ENCODE data around the gene TCEANC2.

The TCEANC2 gene

DNA sequence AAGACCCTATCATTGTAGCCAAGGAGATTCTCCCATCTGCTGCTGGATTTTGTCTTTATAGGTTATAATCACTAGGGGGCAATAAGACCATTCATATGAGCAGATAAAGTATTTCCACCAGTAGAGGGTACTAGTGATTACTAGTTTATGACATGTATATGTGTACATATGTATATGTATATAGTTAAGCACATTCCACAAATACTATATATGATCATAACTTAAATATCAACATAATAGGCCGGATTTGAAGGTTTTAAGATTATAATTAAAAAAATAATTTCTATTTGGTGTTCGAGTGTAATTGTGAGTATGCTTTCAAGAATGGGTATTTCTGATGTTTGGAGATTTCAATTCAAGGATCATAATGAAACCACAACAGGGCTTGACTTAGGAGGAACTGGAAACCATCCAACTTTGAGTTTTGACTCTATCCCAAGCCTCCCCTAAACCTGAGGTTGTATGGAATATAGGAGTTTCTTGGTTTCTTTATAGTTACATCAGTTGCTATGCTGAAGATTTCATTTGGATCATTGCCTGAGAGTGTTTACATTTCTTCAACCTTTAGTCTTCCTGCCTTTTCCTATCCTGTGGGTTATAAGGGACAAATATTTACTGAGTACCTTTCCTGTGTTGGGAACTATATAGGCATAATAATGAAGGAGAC, 16.9 kb downstream of the TCEANC2 start:
- Histone ChIP-seq H3K9me3 (ENCODE audit: low read depth, low read length) (no peaks in the 10 kb centered on the region), H3K4me3 (no peak overlapping the region), H3K27ac (no peak overlapping the region), H3K9ac (ENCODE audit: insufficient read length) (no peak overlapping the region), H3K36me3 (ENCODE audit: insufficient read depth, low read length) (peaks cover 4% of the 10 kb centered on the region; the same call in 1 of the 2 replicates)
- TF ChIP-seq EZH2 (IDR thresholded peaks at IDR 0.05) (no peak), FOXP2 (optimal IDR thresholded peaks at IDR 0.05; ENCODE audit: control extremely low read depth, extremely low read length, insufficient read depth) (no peak), POLR2AphosphoS5 (IDR thresholded peaks at IDR 0.05; ENCODE audit: borderline replicate concordance, low read depth, low read length) (no peak)
- peak; percentile 68 for DNase-seq (ENCODE audit: low read depth, low spot score)

DNA sequence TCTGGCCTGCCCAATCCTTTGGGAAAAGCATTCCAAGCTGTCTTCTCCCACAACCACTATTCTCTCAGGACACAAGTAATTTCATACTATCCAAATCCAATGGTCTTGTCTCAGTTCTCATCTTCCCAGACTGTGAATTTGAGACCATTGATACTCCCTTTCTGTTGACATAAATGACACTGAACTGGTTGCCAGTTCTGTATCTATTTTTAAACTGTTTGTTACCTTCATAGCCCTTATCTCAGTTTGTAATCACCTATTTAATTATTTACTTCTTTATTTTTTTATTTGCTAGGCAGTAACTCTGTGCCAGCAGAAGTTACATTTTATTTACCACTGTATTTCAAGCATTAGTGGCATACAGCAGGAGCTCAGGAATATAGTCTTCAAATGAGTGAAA, 24.0 kb downstream of the TCEANC2 start:
- Histone ChIP-seq H3K36me3 (ENCODE audit: insufficient read depth, low read length) (no peaks in the 10 kb centered on the region), H3K9me3 (ENCODE audit: low read depth, low read length) (no peaks in the 10 kb centered on the region), H3K4me3 (no peak overlapping the region), H3K27ac (no peak overlapping the region), H3K9ac (ENCODE audit: insufficient read length) (no peak overlapping the region)
- no peak for TF ChIP-seq EZH2 (IDR thresholded peaks at IDR 0.05)
- TF ChIP-seq FOXP2 (optimal IDR thresholded peaks at IDR 0.05; ENCODE audit: control extremely low read depth, extremely low read length, insufficient read depth), result no peak
- no peak for TF ChIP-seq POLR2AphosphoS5 (IDR thresholded peaks at IDR 0.05; ENCODE audit: borderline replicate concordance, low read depth, low read length)
- DNase-seq (ENCODE audit: low read depth, low spot score), result no peak

DNA sequence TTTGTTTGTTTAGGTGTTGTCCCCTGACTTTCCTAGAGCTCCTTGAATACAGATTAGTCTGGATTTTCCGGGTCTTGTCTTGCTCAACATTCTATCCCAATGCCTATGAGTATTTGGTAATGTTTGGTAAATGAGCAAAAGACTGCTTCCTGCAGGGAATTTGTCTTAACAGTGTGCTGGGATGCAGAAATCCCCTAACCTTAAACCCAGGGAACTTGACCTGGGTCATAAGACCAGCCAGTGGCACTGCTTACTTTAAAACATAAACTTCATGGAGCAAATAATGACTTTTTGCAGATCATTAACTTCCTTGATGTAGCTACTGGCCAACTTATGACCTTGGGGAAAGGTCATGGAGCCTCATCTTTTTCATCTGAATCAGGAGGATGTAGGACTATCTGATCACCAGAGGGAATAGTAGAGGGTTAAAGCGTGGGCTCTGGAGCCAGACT, 27.2 kb downstream of the TCEANC2 start:
- DNase-seq (ENCODE audit: low read depth, low spot score), result no peak
- H3K36me3 ChIP-seq (ENCODE audit: insufficient read depth, low read length), result no peaks in the 10 kb centered on the region
- H3K4me3 ChIP-seq, result no peak overlapping the region
- H3K9me3 ChIP-seq (ENCODE audit: low read depth, low read length), result no peaks in the 10 kb centered on the region
- no peak overlapping the region for H3K9ac ChIP-seq (ENCODE audit: insufficient read length)
- no peak overlapping the region for H3K27ac ChIP-seq
- TF ChIP-seq POLR2AphosphoS5 (IDR thresholded peaks at IDR 0.05; ENCODE audit: borderline replicate concordance, low read depth, low read length) (no peak), FOXP2 (optimal IDR thresholded peaks at IDR 0.05; ENCODE audit: control extremely low read depth, extremely low read length, insufficient read depth) (no peak), EZH2 (IDR thresholded peaks at IDR 0.05) (no peak)

DNA sequence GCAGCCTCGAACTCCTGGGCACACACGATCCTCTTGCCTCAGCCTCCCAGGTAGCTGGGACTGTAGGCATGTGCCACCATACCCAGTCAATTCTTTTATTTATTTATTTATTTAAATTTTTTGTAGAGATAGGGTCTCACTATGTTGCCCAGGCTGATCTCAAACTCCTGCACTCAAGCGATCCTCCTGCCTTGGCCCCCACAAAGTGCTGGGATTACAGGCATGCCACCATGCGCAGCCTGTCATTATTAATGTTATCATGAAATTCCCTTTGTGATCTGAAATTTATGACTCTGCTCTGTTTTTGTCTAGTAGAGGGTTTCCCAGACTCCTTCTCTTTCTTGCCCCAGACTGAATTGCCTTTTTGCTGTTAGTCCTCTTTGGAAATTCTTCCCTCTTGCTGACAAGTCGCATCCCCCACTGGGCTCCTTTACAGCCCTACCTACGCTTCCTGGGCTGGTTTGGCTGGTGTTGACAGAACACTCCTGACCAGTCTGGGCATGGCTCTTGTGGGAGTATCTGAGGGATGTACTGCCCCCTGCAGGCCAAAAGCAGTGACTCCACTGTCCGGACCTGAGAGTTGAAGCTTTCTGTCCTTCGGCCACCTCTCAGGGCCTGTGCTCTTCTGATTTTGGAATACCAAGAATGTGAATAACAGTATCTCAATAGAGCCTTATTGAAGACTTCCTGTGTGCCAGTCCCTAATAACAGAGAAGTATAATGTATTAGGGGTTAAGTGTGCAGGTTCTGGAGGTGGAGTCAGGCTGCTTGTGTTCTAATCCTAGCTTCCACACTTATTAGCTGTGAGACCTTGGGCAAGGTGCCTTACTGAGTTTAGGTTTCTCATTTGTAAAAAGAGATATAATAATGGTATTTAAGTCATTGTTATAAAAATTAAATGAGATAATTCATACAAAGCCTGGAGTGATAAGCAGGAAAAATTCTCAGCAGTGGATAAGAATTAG, 28.2 kb downstream of the TCEANC2 start:
- H3K27ac ChIP-seq, result no peak overlapping the region
- H3K36me3 ChIP-seq (ENCODE audit: insufficient read depth, low read length), result no peaks in the 10 kb centered on the region
- no peak overlapping the region for H3K9ac ChIP-seq (ENCODE audit: insufficient read length)
- no peak overlapping the region for H3K4me3 ChIP-seq
- no peak for DNase-seq (ENCODE audit: low read depth, low spot score)
- H3K9me3 ChIP-seq (ENCODE audit: low read depth, low read length), result no peaks in the 10 kb centered on the region
- TF ChIP-seq FOXP2 (optimal IDR thresholded peaks at IDR 0.05; ENCODE audit: control extremely low read depth, extremely low read length, insufficient read depth), result no peak
- TF ChIP-seq POLR2AphosphoS5 (IDR thresholded peaks at IDR 0.05; ENCODE audit: borderline replicate concordance, low read depth, low read length), result no peak
- no peak for TF ChIP-seq EZH2 (IDR thresholded peaks at IDR 0.05)

DNA sequence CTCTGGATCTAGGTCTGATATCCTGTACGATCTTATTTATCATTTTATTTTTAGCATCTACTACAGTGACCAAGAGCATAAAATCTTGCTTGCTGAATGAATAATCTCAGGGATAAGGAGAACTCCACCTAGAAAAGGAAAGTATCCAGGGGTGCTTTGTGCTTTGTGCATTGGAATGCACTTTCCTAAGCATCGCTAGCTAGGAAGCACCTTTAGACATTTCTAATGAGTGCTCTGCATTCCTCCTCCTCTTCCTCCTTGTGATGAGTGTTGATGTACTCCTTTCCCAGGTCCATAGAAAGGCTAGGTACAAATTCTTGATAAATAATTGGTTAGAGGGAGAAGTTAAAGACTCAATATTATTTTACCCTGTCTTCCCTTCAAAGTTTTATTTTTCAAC, 31.4 kb downstream of the TCEANC2 start:
- Histone ChIP-seq H3K36me3 (ENCODE audit: insufficient read depth, low read length) (no peaks in the 10 kb centered on the region), H3K4me3 (no peak overlapping the region), H3K9ac (ENCODE audit: insufficient read length) (no peak overlapping the region), H3K27ac (no peak overlapping the region), H3K9me3 (ENCODE audit: low read depth, low read length) (no peaks in the 10 kb centered on the region)
- DNase-seq (ENCODE audit: low read depth, low spot score), result no peak
- TF ChIP-seq EZH2 (IDR thresholded peaks at IDR 0.05) (no peak), POLR2AphosphoS5 (IDR thresholded peaks at IDR 0.05; ENCODE audit: borderline replicate concordance, low read depth, low read length) (no peak), FOXP2 (optimal IDR thresholded peaks at IDR 0.05; ENCODE audit: control extremely low read depth, extremely low read length, insufficient read depth) (no peak)

DNA sequence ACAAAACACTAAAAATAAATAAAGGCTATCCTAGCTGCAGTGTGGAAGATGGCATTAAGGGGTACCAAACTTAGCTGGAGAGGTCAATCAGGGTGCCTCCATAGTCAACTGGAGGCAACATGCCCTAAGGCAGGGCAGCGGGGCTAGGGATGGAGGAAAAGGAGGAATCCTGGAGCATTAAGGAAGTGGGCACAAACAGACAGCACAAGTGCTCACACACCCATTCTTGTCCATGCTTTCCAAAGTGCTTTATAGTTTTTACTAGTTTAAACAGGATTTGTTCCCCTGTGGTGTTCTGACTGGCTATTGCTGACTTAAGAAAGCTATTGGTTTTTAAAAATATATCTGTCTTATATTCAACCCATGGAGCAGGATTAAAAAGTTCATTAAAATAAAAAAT, 33.3 kb downstream of the TCEANC2 start:
- Histone ChIP-seq H3K27ac (no peak overlapping the region), H3K36me3 (ENCODE audit: insufficient read depth, low read length) (no peaks in the 10 kb centered on the region), H3K9ac (ENCODE audit: insufficient read length) (no peak overlapping the region), H3K9me3 (ENCODE audit: low read depth, low read length) (no peaks in the 10 kb centered on the region), H3K4me3 (no peak overlapping the region)
- no peak for DNase-seq (ENCODE audit: low read depth, low spot score)
- TF ChIP-seq POLR2AphosphoS5 (IDR thresholded peaks at IDR 0.05; ENCODE audit: borderline replicate concordance, low read depth, low read length) (no peak), FOXP2 (optimal IDR thresholded peaks at IDR 0.05; ENCODE audit: control extremely low read depth, extremely low read length, insufficient read depth) (no peak), EZH2 (IDR thresholded peaks at IDR 0.05) (no peak)

DNA sequence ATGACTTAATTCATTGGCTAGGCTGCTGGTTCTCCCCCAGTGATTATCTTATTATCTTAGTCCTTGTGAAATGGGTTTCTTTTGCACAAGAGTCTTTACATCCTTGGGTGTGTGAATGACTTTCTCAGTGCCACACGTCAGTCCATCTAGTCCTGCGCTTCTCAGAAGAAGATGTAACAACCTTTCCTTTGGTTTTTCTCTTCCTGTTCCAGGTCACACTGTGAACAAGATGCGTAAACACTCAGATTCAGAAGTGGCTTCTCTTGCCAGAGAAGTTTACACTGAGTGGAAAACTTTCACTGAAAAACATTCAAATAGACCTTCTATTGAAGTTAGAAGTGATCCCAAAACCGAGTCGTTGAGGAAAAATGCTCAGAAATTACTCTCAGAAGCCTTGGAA, 35.0 kb downstream of the TCEANC2 start:
- Histone ChIP-seq H3K4me3 (no peak overlapping the region), H3K9ac (ENCODE audit: insufficient read length) (no peak overlapping the region), H3K9me3 (ENCODE audit: low read depth, low read length) (no peaks in the 10 kb centered on the region), H3K36me3 (ENCODE audit: insufficient read depth, low read length) (no peaks in the 10 kb centered on the region), H3K27ac (no peak overlapping the region)
- TF ChIP-seq FOXP2 (optimal IDR thresholded peaks at IDR 0.05; ENCODE audit: control extremely low read depth, extremely low read length, insufficient read depth), result no peak
- TF ChIP-seq POLR2AphosphoS5 (IDR thresholded peaks at IDR 0.05; ENCODE audit: borderline replicate concordance, low read depth, low read length), result no peak
- TF ChIP-seq EZH2 (IDR thresholded peaks at IDR 0.05), result no peak
- DNase-seq (ENCODE audit: low read depth, low spot score), result no peak

DNA sequence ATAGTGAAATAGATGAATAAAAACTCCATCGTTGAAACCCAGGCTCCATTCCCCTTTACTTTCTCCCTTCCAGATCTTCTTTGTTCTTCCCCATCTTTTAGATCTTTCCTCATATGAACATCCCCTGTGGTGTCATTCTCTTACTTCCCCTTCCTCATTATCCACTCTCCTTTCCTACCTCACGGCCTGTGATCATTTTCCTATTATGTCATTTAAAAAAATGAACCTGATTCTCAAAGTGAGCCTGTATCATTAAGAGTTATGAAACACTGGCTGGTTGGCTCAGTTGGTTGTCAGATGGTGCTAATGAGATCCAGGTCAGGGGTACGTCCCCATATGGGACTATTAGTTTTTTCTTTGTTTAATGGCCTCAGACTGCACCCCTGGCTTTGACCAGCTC, 38.3 kb downstream of the TCEANC2 start:
- Histone ChIP-seq H3K36me3 (ENCODE audit: insufficient read depth, low read length) (no peaks in the 10 kb centered on the region), H3K4me3 (no peak overlapping the region), H3K27ac (no peak overlapping the region), H3K9me3 (ENCODE audit: low read depth, low read length) (no peaks in the 10 kb centered on the region), H3K9ac (ENCODE audit: insufficient read length) (no peak overlapping the region)
- DNase-seq (ENCODE audit: low read depth, low spot score), result no peak
- TF ChIP-seq POLR2AphosphoS5 (IDR thresholded peaks at IDR 0.05; ENCODE audit: borderline replicate concordance, low read depth, low read length) (no peak), FOXP2 (optimal IDR thresholded peaks at IDR 0.05; ENCODE audit: control extremely low read depth, extremely low read length, insufficient read depth) (no peak), EZH2 (IDR thresholded peaks at IDR 0.05) (no peak)
